ENCODE data around the gene CCDC32.

The CCDC32 gene, protein sequence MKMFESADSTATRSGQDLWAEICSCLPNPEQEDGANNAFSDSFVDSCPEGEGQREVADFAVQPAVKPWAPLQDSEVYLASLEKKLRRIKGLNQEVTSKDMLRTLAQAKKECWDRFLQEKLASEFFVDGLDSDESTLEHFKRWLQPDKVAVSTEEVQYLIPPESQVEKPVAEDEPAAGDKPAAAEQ

DNA sequence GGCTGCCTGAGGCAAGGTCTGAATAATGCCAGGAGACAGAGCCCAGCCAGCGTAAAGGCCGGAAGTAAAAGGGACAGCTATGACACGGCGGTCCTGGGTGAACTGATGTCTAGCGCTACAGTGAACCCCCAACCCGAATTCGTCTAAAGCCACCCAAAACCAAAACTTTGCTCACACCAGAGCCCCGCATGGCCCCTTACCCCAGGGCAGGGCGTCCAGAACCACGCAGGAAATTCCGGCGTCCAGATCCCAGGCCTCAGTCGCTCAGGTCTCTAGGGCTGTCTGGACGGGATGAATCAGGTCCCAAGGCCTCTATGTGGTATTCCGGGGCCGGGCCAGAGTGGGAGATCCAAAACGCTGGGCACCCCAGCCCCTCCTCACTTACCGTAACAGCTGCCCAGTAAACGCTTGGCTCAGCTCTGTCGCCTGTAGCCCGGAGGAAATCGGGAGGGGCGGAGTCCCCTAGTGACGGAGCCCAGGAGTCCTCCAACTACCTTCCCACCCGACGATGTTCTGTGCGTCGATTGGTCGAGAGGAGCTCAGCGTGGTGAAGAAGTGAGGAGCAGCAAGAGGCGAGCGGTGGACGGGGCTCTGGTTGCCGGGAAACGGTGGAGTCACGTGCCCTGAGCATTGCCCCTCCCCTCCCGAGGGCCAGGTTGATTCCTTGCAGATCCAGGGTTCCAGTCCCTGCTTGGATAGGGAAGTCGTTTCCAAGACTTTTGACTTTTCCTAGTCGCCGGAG, at the start of gene CCDC32:
CCDC32 (minus strand) TSS at position 452 of the 742 bp plus-strand sequence. CDS start 2,027 bp downstream, outside the sequence.
- Histone ChIP-seq H4K20me1 (ENCODE audit: insufficient read depth, low read length, poor library complexity, severe bottlenecking) (peaks cover 7% of the 10 kb centered on the region), H3K9me2 (replicated peaks; ENCODE audit: low read depth, low read length) (no peaks in the 10 kb centered on the region), H3K36me3 (ENCODE audit: insufficient read depth, low read length) (no peaks in the 10 kb centered on the region), H3K79me2 (ENCODE audit: insufficient read depth, low read length) (peaks cover 32% of the 10 kb centered on the region), H3K4me3 (ENCODE audit: low read length, poor library complexity, severe bottlenecking) (peak within 1 kb of the TSS; percentile 91), H3K4me2 (ENCODE audit: low read depth, low read length, poor library complexity, severe bottlenecking) (peak within 1 kb of the TSS; percentile 95), H3K9me3 (ENCODE audit: insufficient read depth, low read depth, low read length) (no peaks in the 10 kb centered on the region), H3K27me3 (ENCODE audit: insufficient read depth, low read length, poor library complexity, severe bottlenecking) (no peaks in the 10 kb centered on the region), H3F3A (ENCODE audit: low read depth) (no peaks in the 10 kb centered on the region), H2AFZ (ENCODE audit: low read length) (peak within 1 kb of the TSS; percentile 94), H3K9ac (ENCODE audit: low read depth, low read length, poor library complexity, severe bottlenecking) (peak within 1 kb of the TSS; percentile 79), H3K4me1 (ENCODE audit: insufficient read depth, low read length, poor library complexity, severe bottlenecking) (peaks cover 27% of the 10 kb centered on the region)
- TF ChIP-seq, protein P1, sequence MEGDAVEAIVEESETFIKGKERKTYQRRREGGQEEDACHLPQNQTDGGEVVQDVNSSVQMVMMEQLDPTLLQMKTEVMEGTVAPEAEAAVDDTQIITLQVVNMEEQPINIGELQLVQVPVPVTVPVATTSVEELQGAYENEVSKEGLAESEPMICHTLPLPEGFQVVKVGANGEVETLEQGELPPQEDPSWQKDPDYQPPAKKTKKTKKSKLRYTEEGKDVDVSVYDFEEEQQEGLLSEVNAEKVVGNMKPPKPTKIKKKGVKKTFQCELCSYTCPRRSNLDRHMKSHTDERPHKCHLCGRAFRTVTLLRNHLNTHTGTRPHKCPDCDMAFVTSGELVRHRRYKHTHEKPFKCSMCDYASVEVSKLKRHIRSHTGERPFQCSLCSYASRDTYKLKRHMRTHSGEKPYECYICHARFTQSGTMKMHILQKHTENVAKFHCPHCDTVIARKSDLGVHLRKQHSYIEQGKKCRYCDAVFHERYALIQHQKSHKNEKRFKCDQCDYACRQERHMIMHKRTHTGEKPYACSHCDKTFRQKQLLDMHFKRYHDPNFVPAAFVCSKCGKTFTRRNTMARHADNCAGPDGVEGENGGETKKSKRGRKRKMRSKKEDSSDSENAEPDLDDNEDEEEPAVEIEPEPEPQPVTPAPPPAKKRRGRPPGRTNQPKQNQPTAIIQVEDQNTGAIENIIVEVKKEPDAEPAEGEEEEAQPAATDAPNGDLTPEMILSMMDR (conservative IDR thresholded peaks at IDR 0.05; ENCODE audit: low read length) = no peak
- no peak for TF ChIP-seq EZH2phosphoT487 (IDR thresholded peaks at IDR 0.05; ENCODE audit: borderline replicate concordance)

DNA sequence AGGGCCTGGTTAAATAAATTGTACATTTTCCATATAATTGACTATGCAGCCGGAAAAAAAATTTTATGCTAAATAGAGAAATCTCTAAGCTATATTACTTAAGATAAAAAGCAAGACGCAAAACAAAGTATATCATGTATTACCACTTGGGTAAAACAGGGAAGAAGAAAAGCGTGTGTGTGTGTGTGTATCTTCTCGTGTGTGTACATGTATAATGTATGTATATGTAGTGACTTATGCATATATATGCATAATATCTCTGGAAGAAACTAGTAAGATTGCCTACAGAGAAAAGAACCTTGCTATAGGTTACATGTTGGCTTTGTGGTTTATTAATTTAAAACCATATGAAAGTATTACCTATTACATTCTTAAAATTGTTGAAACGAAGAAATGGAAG, 48.2 kb upstream of the CCDC32 start:
- Histone ChIP-seq H3K27me3 (ENCODE audit: insufficient read depth, low read length, poor library complexity, severe bottlenecking) (no peaks in the 10 kb centered on the region), H3K9me3 (ENCODE audit: insufficient read depth, low read depth, low read length) (no peaks in the 10 kb centered on the region), H3K4me2 (ENCODE audit: low read depth, low read length, poor library complexity, severe bottlenecking) (no peak overlapping the region), H3K79me2 (ENCODE audit: insufficient read depth, low read length) (no peaks in the 10 kb centered on the region), H3K9me2 (replicated peaks; ENCODE audit: low read depth, low read length) (no peaks in the 10 kb centered on the region), H4K20me1 (ENCODE audit: insufficient read depth, low read length, poor library complexity, severe bottlenecking) (no peaks in the 10 kb centered on the region), H3K4me1 (ENCODE audit: insufficient read depth, low read length, poor library complexity, severe bottlenecking) (no peaks in the 10 kb centered on the region), H3K36me3 (ENCODE audit: insufficient read depth, low read length) (peaks cover 65% of the 10 kb centered on the region), H3K9ac (ENCODE audit: low read depth, low read length, poor library complexity, severe bottlenecking) (no peak overlapping the region), H3F3A (ENCODE audit: low read depth) (no peaks in the 10 kb centered on the region), H2AFZ (ENCODE audit: low read length) (no peak overlapping the region), H3K4me3 (ENCODE audit: low read length, poor library complexity, severe bottlenecking) (no peak overlapping the region)
- TF ChIP-seq, protein P1 (conservative IDR thresholded peaks at IDR 0.05; ENCODE audit: low read length) = no peak
- no peak for TF ChIP-seq EZH2phosphoT487 (IDR thresholded peaks at IDR 0.05; ENCODE audit: borderline replicate concordance)

DNA sequence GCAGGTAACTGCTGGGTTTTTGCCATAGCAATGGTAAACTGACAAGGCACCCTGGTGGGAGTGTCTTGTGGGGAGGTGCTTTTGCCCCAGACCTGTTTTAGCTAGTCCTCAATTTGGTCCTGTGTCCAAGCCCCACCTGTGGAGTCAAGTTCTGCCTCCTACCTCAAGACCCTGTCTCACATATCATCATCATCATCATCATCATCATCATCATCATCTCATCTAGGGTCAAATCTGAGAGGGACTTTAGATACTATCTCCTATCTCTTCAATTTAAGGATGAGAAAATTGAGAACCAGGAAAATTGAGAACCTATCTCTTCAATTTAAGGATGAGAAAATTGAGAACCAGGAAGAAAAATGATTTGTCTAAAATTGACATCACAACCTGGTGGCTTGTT, 39.1 kb upstream of the CCDC32 start:
- Histone ChIP-seq H3F3A (ENCODE audit: low read depth) (no peaks in the 10 kb centered on the region), H2AFZ (ENCODE audit: low read length) (no peak overlapping the region), H3K27me3 (ENCODE audit: insufficient read depth, low read length, poor library complexity, severe bottlenecking) (no peaks in the 10 kb centered on the region), H4K20me1 (ENCODE audit: insufficient read depth, low read length, poor library complexity, severe bottlenecking) (no peaks in the 10 kb centered on the region), H3K9me2 (replicated peaks; ENCODE audit: low read depth, low read length) (no peaks in the 10 kb centered on the region), H3K36me3 (ENCODE audit: insufficient read depth, low read length) (peaks cover 57% of the 10 kb centered on the region; the same call in 1 of the 2 replicates), H3K4me3 (ENCODE audit: low read length, poor library complexity, severe bottlenecking) (no peak overlapping the region), H3K4me2 (ENCODE audit: low read depth, low read length, poor library complexity, severe bottlenecking) (no peak overlapping the region), H3K9ac (ENCODE audit: low read depth, low read length, poor library complexity, severe bottlenecking) (no peak overlapping the region), H3K9me3 (ENCODE audit: insufficient read depth, low read depth, low read length) (no peaks in the 10 kb centered on the region), H3K4me1 (ENCODE audit: insufficient read depth, low read length, poor library complexity, severe bottlenecking) (peaks cover 4% of the 10 kb centered on the region), H3K79me2 (ENCODE audit: insufficient read depth, low read length) (peaks cover 58% of the 10 kb centered on the region)
- TF ChIP-seq, protein P1 (conservative IDR thresholded peaks at IDR 0.05; ENCODE audit: low read length) = no peak
- TF ChIP-seq EZH2phosphoT487 (IDR thresholded peaks at IDR 0.05; ENCODE audit: borderline replicate concordance) = no peak
